A549 (cell line): ENCODE data around the gene NOL8. TPM values are rescaled to one million over a fixed set of nuclear protein-coding genes. Genes with fewer than 3 reads are reported as not detected.

Experiments
- ATAC-seq, 2 experiments: fragments of 200-7000 bp in 1 of 2; fragments of >200 bp in 1 of 2; cut with Nextera tagmentation in 1 of 2; cut with Tn5 transposase in 1 of 2; 3 replicates each; pipeline versions ENCODE4 v1.8.0 to v1.9.1; 2018 to 2020; ENCODE audit warnings: mild to moderate bottlenecking in 1 of 2, moderate library complexity in 1 of 2
- CTCF ChIA-PET: fragments of 300-600 bp; sonication (Branson Sonifier 250); formaldehyde crosslinking; extraction: SDS; loops from one replicate; lab custom pipeline; 2021; ENCODE audit warnings: antibody characterized with exemption, inconsistent platforms; lab: Yijun Ruan, JAX
- POLR2A ChIA-PET: fragments of 350-600 bp; formaldehyde crosslinking; extraction: SDS; loops from one replicate; lab custom pipeline; 2021; ENCODE audit warnings: antibody characterized with exemption, inconsistent platforms; lab: Yijun Ruan, JAX
- DNase-seq, 2 experiments: peaks; one replicate each; pipeline versions ENCODE4 v3.0.0 to v3.0.0-alpha.2; 2011 to 2016; ENCODE audit warnings: low read depth in 1 of 2, low spot score in 1 of 2
- FAIRE-seq: peaks from 2 replicates; lab custom pipeline; 2011; peaks lifted over from hg19 to GRCh38; lab: Jason Lieb, UNC
- H3K27ac ChIP-seq, 2 experiments: fragments of >200 bp; sonication (Bioruptor Twin); formaldehyde crosslinking; 3 replicates each; pipeline ENCODE4 v1.5.1; 2016 to 2017
- H3K4me1 ChIP-seq: fragments of >200 bp; sonication (Bioruptor Twin); formaldehyde crosslinking; 3 replicates; pipeline ENCODE4 v1.6.1; 2016
- H3K4me2 ChIP-seq: fragments of >200 bp; sonication (Bioruptor Twin); formaldehyde crosslinking; 3 replicates; pipeline ENCODE4 v1.6.1; 2016
- H3K4me3 ChIP-seq: fragments of >200 bp; sonication (Bioruptor Twin); formaldehyde crosslinking; 3 replicates; pipeline ENCODE4 v1.5.1; 2016
- H3K9me3 ChIP-seq: fragments of >200 bp; sonication (Bioruptor Twin); formaldehyde crosslinking; 3 replicates; pipeline ENCODE4 v1.6.1; 2016
- CBX8 ChIP-seq: fragments of 200-600 bp; sonication (generic); IDR thresholded peaks from 2 replicates; pipeline ENCODE4 v1.6.1; 2016
- CHD2 ChIP-seq: fragments of 150-350 bp; IDR thresholded peaks from 2 replicates; pipeline ENCODE4 v1.6.1; 2014; ENCODE audit warnings: low read length; ENCODE audit not compliant: partially characterized antibody
- HOXB13 ChIP-seq: fragments of 250-450 bp; sonication (Bioruptor Pico); IDR thresholded peaks from 2 replicates; pipeline ENCODE4 v1.5.0; 2020; ENCODE audit warnings: low read depth, mild to moderate bottlenecking, moderate library complexity
- MAX ChIP-seq: IDR thresholded peaks from 2 replicates; pipeline ENCODE4 v1.6.1; 2012
- MAZ ChIP-seq: fragments of 150-350 bp; IDR thresholded peaks from 2 replicates; pipeline ENCODE4 v1.6.1; 2014; ENCODE audit warnings: antibody characterized with exemption, low read depth, low read length, borderline replicate concordance
- PHF8 ChIP-seq: fragments of 200-600 bp; sonication (generic); IDR thresholded peaks from 2 replicates; pipeline ENCODE4 v1.6.1; 2016; ENCODE audit warnings: low read depth, mild to moderate bottlenecking, antibody characterized with exemption, moderate library complexity, borderline replicate concordance
- POLR2A ChIP-seq: IDR thresholded peaks from 2 replicates; pipeline ENCODE4 v1.6.1; 2012; ENCODE audit warnings: mild to moderate bottlenecking, low read length
- POLR2AphosphoS2 ChIP-seq: conservative IDR thresholded peaks from 2 replicates; pipeline ENCODE4 v1.6.1; 2012; ENCODE audit warnings: low read length, improper control_type of control experiment, inconsistent platforms
- RAD21 ChIP-seq, 2 experiments: fragments of >200 bp in 1 of 2; sonication (Bioruptor Twin) in 1 of 2; formaldehyde crosslinking in 1 of 2; IDR thresholded peaks in 1 of 2; conservative IDR thresholded peaks in 1 of 2; 2 replicates in 1 of 2; 3 replicates in 1 of 2; pipeline ENCODE4 v1.6.1; 2012 to 2018; ENCODE audit warnings: inconsistent platforms in 1 of 2
- RARB ChIP-seq: fragments of 250-450 bp; sonication (Bioruptor Pico); IDR thresholded peaks from 2 replicates; pipeline ENCODE4 v1.8.0; 2021; ENCODE audit warnings: mild to moderate bottlenecking, moderate library complexity
- RCOR1 ChIP-seq: fragments of 150-350 bp; IDR thresholded peaks from 2 replicates; pipeline ENCODE4 v1.6.1; 2014; ENCODE audit warnings: antibody characterized with exemption, low read length, low read depth
- REST ChIP-seq: fragments of 200-600 bp; sonication (generic); IDR thresholded peaks from 2 replicates; pipeline ENCODE4 v1.6.1; 2016; ENCODE audit warnings: antibody characterized with exemption, mild to moderate bottlenecking, moderate library complexity
- RNF2 ChIP-seq: fragments of 200-600 bp; sonication (generic); IDR thresholded peaks from 2 replicates; pipeline ENCODE4 v1.6.1; 2016; ENCODE audit warnings: low read depth, mild to moderate bottlenecking, antibody characterized with exemption, moderate library complexity, borderline replicate concordance
- SMC3 ChIP-seq: fragments of >200 bp; sonication (Bioruptor Twin); formaldehyde crosslinking; IDR thresholded peaks from 3 replicates; pipeline ENCODE4 v1.6.1; 2018; ENCODE audit warnings: inconsistent platforms
- ZSCAN20 ChIP-seq: fragments of 250-450 bp; sonication (Bioruptor Pico); IDR thresholded peaks from 2 replicates; pipeline ENCODE4 v1.8.0; 2022; ENCODE audit warnings: mild to moderate bottlenecking, moderate library complexity
- WGBS: methylation state at CpG from one replicate; pipeline ENCODE4 v1.1.6; 2017; ENCODE audit errors: missing lambda C conversion rate; 5-methylcytosine and 5-hydroxymethylcytosine counted together
- polyA plus RNA-seq, 4 experiments: library from polyadenylated mRNA; depleted of rRNA in 3 of 4; stranded (reverse); fragments of >200 nt; fragmentation: RNase III in 1 of 4; extraction: RNeasy Plus Mini Kit Qiagen cat#74134 plus additional on column Dnase treatment in 1 of 4; gene quantifications; 2 replicates in 3 of 4; 3 replicates in 1 of 4; pipeline ENCODE4 v1.2.3, GENCODE V29; 2011 to 2017

NOL8 gene
- polyA plus RNA-seq, 2 of the 4 experiments (the other 2 are of a cell fraction): 24.4 to 47.2 TPM

GRCh38 chr9:92327283-92327850 is 2.2 kb upstream of the NOL8 start:
- WGBS: 82% methylated on average over 2 of the region's 2 CpGs
- DNase-seq (no peak), ATAC-seq (no peak), FAIRE-seq (no peak)
- CTCF ChIA-PET: interaction anchor here (0.6 to 3.0 kb wide), 5 partner anchors 15 to 685 kb away, joined by 3 to 23 read pairs (median 5); no protein-coding TSS in a partner anchor
- POLR2A ChIA-PET: no interaction called here
- Histone ChIP-seq H3K4me3 (no peak overlapping the region), H3K27ac (no peak overlapping the region), H3K4me2 (peak overlapping the region; percentile 92; the same call in 2 of the 3 replicates), H3K4me1 (peaks cover 17% of the 10 kb centered on the region), H3K9me3 (no peaks in the 10 kb centered on the region)
- TF ChIP-seq RARB (CRISPR knock-in tag) (no peak), RAD21 (conservative IDR thresholded peaks at IDR 0.05 in 1 of 2, IDR thresholded peaks at IDR 0.05 in 1 of 2) (no peak), HOXB13 (CRISPR knock-in tag) (no peak)

- Histone ChIP-seq H3K4me2 (peak overlapping the region; percentile 92), H3K9me3 (no peaks in the 10 kb centered on the region), H3K27ac (peak overlapping the region; percentile 98 to 99), H3K4me1 (peaks cover 17% of the 10 kb centered on the region), H3K4me3 (peak overlapping the region; percentile 60)
- DNase-seq (peak in 1 of 2 experiments; percentile 29), FAIRE-seq (no peak), ATAC-seq (no peak; a peak in 1 of 6 replicates)
- ChIA-PET POLR2A (interaction anchor here (1.1 to 2.2 kb wide), 4 partner anchors 34 to 439 kb away, joined by 3 to 10 read pairs (median 4); partner anchors contain the start of genes BICD2 and IPPK), CTCF (interaction anchor here (0.5 to 3.8 kb wide), 11 partner anchors 8 to 1341 kb away, joined by 3 to 21 read pairs (median 4); no protein-coding TSS in a partner anchor)
- WGBS: 2% methylated on average over 26 of the region's 30 CpGs
- TF ChIP-seq ZSCAN20 (CRISPR knock-in tag) (no peak), POLR2A (0 out of 2 replicates have a peak, but pooled peaks have one; percentile 38), RNF2 (no peak), MAZ (no peak), RARB (CRISPR knock-in tag) (no peak), MAX (no peak)
Measured at GRCh38 chr9:92325991-92326500, 896 bp upstream of the NOL8 start.

- FAIRE-seq (no peak), ATAC-seq (peak; percentile 75 to 76)
- POLR2A ChIA-PET: interaction anchor here (1.1 to 2.2 kb wide), 3 partner anchors 33 to 440 kb away, joined by 3 to 10 read pairs (median 5); partner anchors contain the start of genes BICD2 and IPPK
Measured at GRCh38 chr9:92324889-92325268, 271 bp downstream of the NOL8 start.

GRCh38 chr9:92324431-92324830 is 719 bp downstream of the NOL8 start:
- ChIA-PET POLR2A (interaction anchor here (2.2 kb wide), 1 partner anchor 346 kb away, joined by 10 read pairs; the partner anchor contains the start of gene IPPK), CTCF (interaction anchor here (0.5 to 3.8 kb wide), 3 partner anchors 84 to 185 kb away, joined by 3 to 21 read pairs (median 3); no protein-coding TSS in a partner anchor)
- ATAC-seq (no peak), DNase-seq (no peak), FAIRE-seq (no peak)
- Histone ChIP-seq H3K9me3 (no peaks in the 10 kb centered on the region), H3K4me1 (peaks cover 17% of the 10 kb centered on the region), H3K27ac (peak overlapping the region; percentile 98 to 99), H3K4me3 (peak overlapping the region; percentile 60), H3K4me2 (peak overlapping the region; percentile 92)
- WGBS: 37% methylated on average over 2 of the region's 2 CpGs
- TF ChIP-seq REST (no peak), MAZ (no peak), RARB (CRISPR knock-in tag) (no peak), POLR2AphosphoS2 (no peak), SMC3 (no peak), CBX8 (no peak), MAX (no peak), RAD21 (conservative IDR thresholded peaks at IDR 0.05 in 1 of 2, IDR thresholded peaks at IDR 0.05 in 1 of 2) (no peak), RCOR1 (no peak)

More at GRCh38 chr9:92324889-92325268, 271 bp downstream of the NOL8 start:
- no peaks in the 10 kb centered on the region for H3K9me3 ChIP-seq
- CTCF ChIA-PET: interaction anchor here (0.5 to 3.8 kb wide), 4 partner anchors 9 to 185 kb away, joined by 3 to 21 read pairs (median 4); no protein-coding TSS in a partner anchor
- H3K27ac ChIP-seq: peak overlapping the region; percentile 98 to 99
- H3K4me1 ChIP-seq: peaks cover 17% of the 10 kb centered on the region
- TF ChIP-seq PHF8: peak; percentile 91; the same call in 1 of the 2 replicates
- no peak for TF ChIP-seq CHD2
- TF ChIP-seq, all 56 proteins: peak for 1
- Histone ChIP-seq H3K4me2 (peak overlapping the region; percentile 92), H3K4me3 (peak overlapping the region; percentile 60)
- 1% methylated on average over 12 of the region's 12 CpGs for WGBS
- DNase-seq: no peak
